Measurements from ENCODE around the gene KRT78.

Gene KRT78

DNA sequence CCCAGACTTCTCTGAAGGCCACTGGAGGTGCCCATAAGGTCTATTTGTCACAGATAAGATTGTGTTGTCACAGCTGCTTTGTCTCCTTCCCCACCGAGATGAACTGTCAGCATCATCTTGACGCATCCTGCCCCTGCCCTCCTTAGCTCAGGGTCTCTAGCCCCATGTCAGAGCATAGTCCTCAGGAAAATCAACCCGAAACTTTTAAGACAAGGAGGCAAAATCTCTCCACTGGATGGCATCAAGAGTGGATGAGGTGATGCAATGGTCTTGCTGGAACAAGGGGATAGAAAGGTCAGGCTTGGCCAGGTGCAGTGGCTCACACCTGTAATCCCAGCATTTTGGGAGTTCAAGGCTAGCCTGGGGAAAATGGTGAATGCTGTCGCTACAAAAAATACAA is 22.8 kb downstream of the KRT78 start:
- Histone ChIP-seq H3K4ac (ENCODE audit: low read depth in 1 of 2, low read length in 2 of 2) (no peak overlapping the region), H2AK5ac (ENCODE audit: low read length, severe bottlenecking) (peak overlapping the region; percentile 6), H3K14ac (ENCODE audit: low read length in 2 of 2) (no peak overlapping the region), H3K4me2 (ENCODE audit: low read length, poor library complexity, severe bottlenecking) (no peak overlapping the region), H3K4me1 (ENCODE audit: control insufficient read depth, insufficient read depth, low read depth, low read length) (peaks cover 12% of the 10 kb centered on the region), H3K9me3 (ENCODE audit: control insufficient read depth, low read length) (no peaks in the 10 kb centered on the region), H3K79me1 (replicated peaks; ENCODE audit: low read length, poor library complexity, severe bottlenecking) (no peaks in the 10 kb centered on the region), H3K9ac (ENCODE audit: low read length) (no peak overlapping the region), H3K4me3 (ENCODE audit: insufficient read depth in 1 of 2, low read depth in 1 of 2, low read length in 2 of 2) (no peak overlapping the region), H2AFZ (ENCODE audit: low read depth, low read length) (no peak overlapping the region), H2BK5ac (ENCODE audit: low read depth, low read length, poor library complexity, severe bottlenecking) (no peak overlapping the region), H4K8ac (ENCODE audit: low read length) (no peak overlapping the region), H3K23ac (ENCODE audit: low read length in 2 of 2) (no peak overlapping the region), H3K18ac (ENCODE audit: low read depth in 1 of 2, low read length in 2 of 2) (no peak overlapping the region), H4K91ac (ENCODE audit: low read length) (no peak overlapping the region), H3K27me3 (ENCODE audit: control insufficient read depth in 1 of 2, insufficient read depth in 1 of 2, low read length in 2 of 2) (peaks cover 4 to 37% of the 10 kb centered on the region in 2 experiments), H2BK15ac (ENCODE audit: low read depth, poor library complexity, severe bottlenecking) (no peak overlapping the region), H3K36me3 (ENCODE audit: control insufficient read depth in 1 of 2, insufficient read depth in 2 of 2, low read depth in 1 of 2, low read length in 2 of 2) (no peaks in the 10 kb centered on the region), H3K27ac (ENCODE audit: low read length, poor library complexity, severe bottlenecking) (no peak overlapping the region), H2BK12ac (ENCODE audit: low read length in 2 of 2) (no peak overlapping the region), H2BK120ac (ENCODE audit: low read depth, low read length) (no peak overlapping the region)
- DNase-seq = no peak
- WGBS = 88% methylated on average over 4 of the region's 4 CpGs

DNA sequence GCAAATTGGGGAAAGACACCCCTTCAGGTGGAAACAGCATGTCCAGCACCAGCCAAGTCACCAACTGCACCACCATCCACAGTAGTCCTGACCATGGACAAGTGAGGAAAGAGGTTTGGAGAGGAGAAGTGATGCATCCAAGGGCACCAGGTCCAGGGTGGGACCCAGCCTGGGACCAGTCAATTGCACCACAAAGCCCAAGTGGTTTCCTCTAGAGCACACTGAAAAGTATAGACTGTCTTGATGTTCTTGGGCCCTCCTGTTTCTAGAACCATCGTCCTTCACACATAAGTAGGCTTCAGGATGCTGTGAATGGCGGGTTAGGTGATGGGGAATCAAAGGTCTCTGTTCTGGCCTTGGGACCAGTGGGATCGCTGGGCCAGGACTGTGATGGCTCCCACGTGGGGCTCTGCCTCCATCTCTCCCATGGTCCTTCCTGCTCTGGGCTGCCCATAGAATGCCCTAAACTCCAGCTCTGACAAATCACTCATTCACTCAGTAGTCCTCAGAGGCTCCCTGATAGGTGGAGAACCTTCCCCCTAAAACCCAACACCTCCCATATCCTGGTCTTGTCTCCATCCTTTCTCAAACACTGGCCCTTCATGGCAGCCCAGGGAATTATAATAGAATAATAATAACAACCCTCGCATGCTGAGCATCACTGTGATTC is 23.9 kb downstream of the KRT78 start:
- Histone ChIP-seq H2BK15ac (ENCODE audit: low read depth, poor library complexity, severe bottlenecking) (no peak overlapping the region), H2BK12ac (ENCODE audit: low read length in 2 of 2) (no peak overlapping the region), H2BK120ac (ENCODE audit: low read depth, low read length) (no peak overlapping the region), H4K91ac (ENCODE audit: low read length) (no peak overlapping the region), H3K4me3 (ENCODE audit: insufficient read depth in 1 of 2, low read depth in 1 of 2, low read length in 2 of 2) (no peak overlapping the region), H3K9ac (ENCODE audit: low read length) (no peak overlapping the region), H2AFZ (ENCODE audit: low read depth, low read length) (no peak overlapping the region), H3K27me3 (ENCODE audit: control insufficient read depth in 1 of 2, insufficient read depth in 1 of 2, low read length in 2 of 2) (peaks cover 10 to 45% of the 10 kb centered on the region in 2 experiments), H3K9me3 (ENCODE audit: control insufficient read depth, low read length) (no peaks in the 10 kb centered on the region), H3K27ac (ENCODE audit: low read length, poor library complexity, severe bottlenecking) (no peak overlapping the region), H4K8ac (ENCODE audit: low read length) (no peak overlapping the region), H3K4me2 (ENCODE audit: low read length, poor library complexity, severe bottlenecking) (no peak overlapping the region), H3K79me1 (replicated peaks; ENCODE audit: low read length, poor library complexity, severe bottlenecking) (no peaks in the 10 kb centered on the region), H2AK5ac (ENCODE audit: low read length, severe bottlenecking) (peak overlapping the region; percentile 26), H3K36me3 (ENCODE audit: control insufficient read depth in 1 of 2, insufficient read depth in 2 of 2, low read depth in 1 of 2, low read length in 2 of 2) (no peaks in the 10 kb centered on the region), H3K4me1 (ENCODE audit: control insufficient read depth, insufficient read depth, low read depth, low read length) (peaks cover 12% of the 10 kb centered on the region), H3K23ac (ENCODE audit: low read length in 2 of 2) (no peak overlapping the region), H2BK5ac (ENCODE audit: low read depth, low read length, poor library complexity, severe bottlenecking) (no peak overlapping the region), H3K18ac (ENCODE audit: low read depth in 1 of 2, low read length in 2 of 2) (no peak overlapping the region), H3K4ac (ENCODE audit: low read depth in 1 of 2, low read length in 2 of 2) (no peak overlapping the region), H3K14ac (ENCODE audit: low read length in 2 of 2) (no peak overlapping the region)
- 66% methylated on average over 5 of the region's 5 CpGs for WGBS
- DNase-seq = no peak

DNA sequence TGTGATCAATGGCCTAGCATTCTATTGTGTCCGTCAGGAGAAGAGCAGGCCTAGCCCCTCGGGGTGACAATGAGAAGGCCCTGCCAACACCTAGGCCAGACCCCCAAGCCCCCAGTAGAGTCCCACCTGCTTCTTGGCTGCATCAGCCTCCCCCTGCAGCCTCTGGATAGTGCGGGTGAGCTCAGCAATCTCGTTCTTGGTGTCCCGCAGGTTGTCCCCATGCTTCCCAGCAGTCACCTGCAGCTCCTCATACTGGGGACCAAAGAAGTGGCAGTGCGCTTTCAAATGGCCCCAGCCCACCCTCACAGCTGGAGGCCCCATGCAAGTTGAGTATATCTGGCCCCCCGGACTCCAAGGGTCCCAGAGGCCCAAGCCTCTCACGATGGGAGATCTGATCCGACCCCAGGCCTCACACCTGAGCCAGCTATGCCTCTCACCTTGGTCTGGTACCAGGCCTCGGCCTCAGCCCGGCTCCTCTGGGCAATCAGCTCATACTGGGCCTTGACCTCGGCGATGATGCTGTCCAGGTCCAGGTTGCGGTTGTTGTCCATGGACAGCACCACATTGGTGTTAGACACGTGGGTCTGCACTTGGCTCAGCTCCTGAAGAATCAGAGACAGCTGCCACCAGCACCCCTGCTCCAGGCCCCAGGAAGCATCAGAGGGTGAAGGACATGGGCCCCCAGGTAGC is 24.9 kb downstream of the KRT78 start:
- no peak overlapping the region for H3K4ac ChIP-seq (ENCODE audit: low read depth in 1 of 2, low read length in 2 of 2)
- no peak overlapping the region for H2BK5ac ChIP-seq (ENCODE audit: low read depth, low read length, poor library complexity, severe bottlenecking)
- H3K18ac ChIP-seq (ENCODE audit: low read depth in 1 of 2, low read length in 2 of 2) = no peak overlapping the region
- H3K14ac ChIP-seq (ENCODE audit: low read length in 2 of 2) = no peak overlapping the region
- no peak overlapping the region for H4K91ac ChIP-seq (ENCODE audit: low read length)
- no peak overlapping the region for H2BK120ac ChIP-seq (ENCODE audit: low read depth, low read length)
- H2AFZ ChIP-seq (ENCODE audit: low read depth, low read length) = no peak overlapping the region
- H3K4me1 ChIP-seq (ENCODE audit: control insufficient read depth, insufficient read depth, low read depth, low read length) = peaks cover 12% of the 10 kb centered on the region
- H2AK5ac ChIP-seq (ENCODE audit: low read length, severe bottlenecking) = no peak overlapping the region
- no peak for DNase-seq
- no peak overlapping the region for H3K4me3 ChIP-seq (ENCODE audit: insufficient read depth in 1 of 2, low read depth in 1 of 2, low read length in 2 of 2)
- H3K27me3 ChIP-seq (ENCODE audit: control insufficient read depth in 1 of 2, insufficient read depth in 1 of 2, low read length in 2 of 2) = peaks cover 13 to 55% of the 10 kb centered on the region in 2 experiments
- no peak overlapping the region for H2BK12ac ChIP-seq (ENCODE audit: low read length in 2 of 2)
- no peak overlapping the region for H2BK15ac ChIP-seq (ENCODE audit: low read depth, poor library complexity, severe bottlenecking)
- no peaks in the 10 kb centered on the region for H3K79me1 ChIP-seq (replicated peaks; ENCODE audit: low read length, poor library complexity, severe bottlenecking)
- H3K23ac ChIP-seq (ENCODE audit: low read length in 2 of 2) = no peak overlapping the region
- no peak overlapping the region for H3K4me2 ChIP-seq (ENCODE audit: low read length, poor library complexity, severe bottlenecking)
- H4K8ac ChIP-seq (ENCODE audit: low read length) = no peak overlapping the region
- no peaks in the 10 kb centered on the region for H3K36me3 ChIP-seq (ENCODE audit: control insufficient read depth in 1 of 2, insufficient read depth in 2 of 2, low read depth in 1 of 2, low read length in 2 of 2)
- H3K9ac ChIP-seq (ENCODE audit: low read length) = no peak overlapping the region
- 85% methylated on average over 15 of the region's 15 CpGs for WGBS
- H3K9me3 ChIP-seq (ENCODE audit: control insufficient read depth, low read length) = no peaks in the 10 kb centered on the region
- H3K27ac ChIP-seq (ENCODE audit: low read length, poor library complexity, severe bottlenecking) = no peak overlapping the region

DNA sequence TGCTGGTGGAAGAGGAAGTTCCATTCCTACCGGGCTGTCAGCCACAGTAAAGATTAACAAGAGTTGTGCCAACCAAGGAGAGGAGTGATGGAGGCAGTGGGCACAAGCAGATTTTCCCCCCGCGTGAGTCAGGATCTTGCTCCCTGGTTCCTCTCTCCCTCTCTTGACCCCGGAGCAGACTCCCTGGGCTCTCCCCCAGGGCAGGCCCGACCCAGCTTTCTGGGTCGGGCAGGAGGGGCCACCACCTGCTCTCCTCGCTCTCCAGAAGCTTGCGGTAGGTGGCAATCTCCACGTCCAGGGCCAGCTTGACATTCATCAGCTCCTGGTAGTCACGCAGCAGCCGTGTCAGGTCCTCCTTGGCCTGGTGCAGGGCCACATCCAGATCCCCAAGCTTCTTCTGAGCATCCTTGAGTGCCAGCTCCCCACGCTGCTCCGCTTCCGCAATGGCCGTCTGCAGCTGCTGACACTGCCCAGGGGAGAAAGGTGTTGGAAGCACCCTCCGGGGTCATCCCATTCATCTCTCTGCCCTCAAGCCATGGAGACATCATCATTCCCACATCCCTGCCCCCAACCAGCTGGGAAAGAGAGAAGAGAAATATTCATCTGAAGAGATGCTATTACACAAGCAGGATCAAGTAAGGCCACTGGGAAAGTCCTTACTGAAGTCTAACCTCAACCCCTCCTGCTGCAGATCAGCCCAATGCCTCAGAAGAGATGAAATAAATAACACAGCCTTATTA is 25.9 kb downstream of the KRT78 start:
- Histone ChIP-seq H3K18ac (ENCODE audit: low read depth in 1 of 2, low read length in 2 of 2) (no peak overlapping the region), H2AK5ac (ENCODE audit: low read length, severe bottlenecking) (no peak overlapping the region)
- 83% methylated on average over 15 of the region's 16 CpGs for WGBS

More for the DNA sequence above, 25.9 kb downstream of the KRT78 start:
- Histone ChIP-seq H2AFZ (ENCODE audit: low read depth, low read length) (no peak overlapping the region), H3K14ac (ENCODE audit: low read length in 2 of 2) (no peak overlapping the region), H3K9ac (ENCODE audit: low read length) (no peak overlapping the region), H3K4me1 (ENCODE audit: control insufficient read depth, insufficient read depth, low read depth, low read length) (peaks cover 12% of the 10 kb centered on the region), H4K91ac (ENCODE audit: low read length) (peak overlapping the region; percentile 3), H3K23ac (ENCODE audit: low read length in 2 of 2) (no peak overlapping the region), H3K4ac (ENCODE audit: low read depth in 1 of 2, low read length in 2 of 2) (no peak overlapping the region), H3K27me3 (ENCODE audit: control insufficient read depth in 1 of 2, insufficient read depth in 1 of 2, low read length in 2 of 2) (peaks cover 23 to 65% of the 10 kb centered on the region in 2 experiments), H2BK120ac (ENCODE audit: low read depth, low read length) (no peak overlapping the region), H4K8ac (ENCODE audit: low read length) (no peak overlapping the region), H3K9me3 (ENCODE audit: control insufficient read depth, low read length) (no peaks in the 10 kb centered on the region), H3K4me2 (ENCODE audit: low read length, poor library complexity, severe bottlenecking) (no peak overlapping the region), H2BK5ac (ENCODE audit: low read depth, low read length, poor library complexity, severe bottlenecking) (no peak overlapping the region), H2BK12ac (ENCODE audit: low read length in 2 of 2) (no peak overlapping the region), H3K36me3 (ENCODE audit: control insufficient read depth in 1 of 2, insufficient read depth in 2 of 2, low read depth in 1 of 2, low read length in 2 of 2) (no peaks in the 10 kb centered on the region), H3K79me1 (replicated peaks; ENCODE audit: low read length, poor library complexity, severe bottlenecking) (no peaks in the 10 kb centered on the region), H3K4me3 (ENCODE audit: insufficient read depth in 1 of 2, low read depth in 1 of 2, low read length in 2 of 2) (no peak overlapping the region), H3K27ac (ENCODE audit: low read length, poor library complexity, severe bottlenecking) (no peak overlapping the region), H2BK15ac (ENCODE audit: low read depth, poor library complexity, severe bottlenecking) (no peak overlapping the region)
- no peak for DNase-seq

Measured in mesenchymal stem cell (in vitro differentiated cells and primary cell).